HG02642 (cell line): ENCODE measurements around the gene DNPH1.
A peak's percentile ranks its signal among the peaks of the same experiment; 100 is the strongest.

Source experiments
- ATAC-seq: cut with Tn5 transposase; IDR thresholded peaks from one replicate; pipeline ENCODE4 v1.9.1; 2021; ENCODE audit warnings: mild to moderate bottlenecking; ENCODE audit not compliant: unreplicated experiment, poor library complexity

DNPH1 gene, protein sequence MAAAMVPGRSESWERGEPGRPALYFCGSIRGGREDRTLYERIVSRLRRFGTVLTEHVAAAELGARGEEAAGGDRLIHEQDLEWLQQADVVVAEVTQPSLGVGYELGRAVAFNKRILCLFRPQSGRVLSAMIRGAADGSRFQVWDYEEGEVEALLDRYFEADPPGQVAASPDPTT

DNA sequence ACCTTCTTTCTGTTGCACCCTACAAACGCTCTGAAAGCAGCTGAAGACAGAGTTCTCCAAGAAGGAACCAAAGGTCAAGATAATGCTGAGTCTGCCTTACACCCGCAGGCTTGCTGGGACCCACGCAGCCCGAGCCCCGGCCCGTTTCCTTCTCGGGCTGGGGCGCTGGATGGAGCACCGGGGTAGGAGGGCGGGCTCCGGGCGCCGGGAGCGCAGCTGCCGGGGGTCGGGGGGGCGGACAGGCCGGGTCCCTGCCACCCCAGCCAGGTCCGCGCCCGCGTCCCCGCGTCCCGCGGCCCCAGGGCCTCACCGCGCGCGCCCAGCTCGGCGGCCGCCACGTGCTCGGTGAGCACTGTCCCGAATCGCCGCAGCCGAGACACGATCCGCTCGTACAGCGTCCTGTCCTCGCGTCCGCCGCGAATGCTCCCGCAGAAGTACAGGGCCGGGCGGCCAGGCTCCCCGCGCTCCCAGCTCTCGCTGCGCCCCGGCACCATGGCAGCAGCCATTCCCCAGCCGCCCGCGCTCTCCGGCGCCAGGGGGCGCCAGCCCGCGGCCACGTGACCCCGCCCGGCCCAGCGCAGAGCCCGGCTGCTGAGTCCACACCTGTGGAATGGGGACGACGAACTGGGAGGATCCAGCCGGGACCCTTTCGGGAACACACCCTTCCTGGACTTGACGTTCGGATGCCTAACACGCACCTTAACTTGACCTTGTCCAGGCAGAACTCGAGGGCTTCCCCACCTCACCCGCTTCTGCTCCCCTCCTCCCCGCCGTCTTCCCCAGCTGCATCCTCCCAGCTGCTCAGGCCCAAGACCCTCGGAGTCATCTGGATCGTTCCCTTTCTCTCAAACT lies at the start of gene DNPH1:
Gene DNPH1, minus strand, starts transcription at position 531 of the 852 bp plus-strand sequence. Its CDS starts 25 bp downstream, at position 506.
- peak; percentile 83 for ATAC-seq

- no peak for ATAC-seq
Observed at GRCh38 chr6:43278524-43279078, 49.3 kb upstream of the DNPH1 start.

DNA sequence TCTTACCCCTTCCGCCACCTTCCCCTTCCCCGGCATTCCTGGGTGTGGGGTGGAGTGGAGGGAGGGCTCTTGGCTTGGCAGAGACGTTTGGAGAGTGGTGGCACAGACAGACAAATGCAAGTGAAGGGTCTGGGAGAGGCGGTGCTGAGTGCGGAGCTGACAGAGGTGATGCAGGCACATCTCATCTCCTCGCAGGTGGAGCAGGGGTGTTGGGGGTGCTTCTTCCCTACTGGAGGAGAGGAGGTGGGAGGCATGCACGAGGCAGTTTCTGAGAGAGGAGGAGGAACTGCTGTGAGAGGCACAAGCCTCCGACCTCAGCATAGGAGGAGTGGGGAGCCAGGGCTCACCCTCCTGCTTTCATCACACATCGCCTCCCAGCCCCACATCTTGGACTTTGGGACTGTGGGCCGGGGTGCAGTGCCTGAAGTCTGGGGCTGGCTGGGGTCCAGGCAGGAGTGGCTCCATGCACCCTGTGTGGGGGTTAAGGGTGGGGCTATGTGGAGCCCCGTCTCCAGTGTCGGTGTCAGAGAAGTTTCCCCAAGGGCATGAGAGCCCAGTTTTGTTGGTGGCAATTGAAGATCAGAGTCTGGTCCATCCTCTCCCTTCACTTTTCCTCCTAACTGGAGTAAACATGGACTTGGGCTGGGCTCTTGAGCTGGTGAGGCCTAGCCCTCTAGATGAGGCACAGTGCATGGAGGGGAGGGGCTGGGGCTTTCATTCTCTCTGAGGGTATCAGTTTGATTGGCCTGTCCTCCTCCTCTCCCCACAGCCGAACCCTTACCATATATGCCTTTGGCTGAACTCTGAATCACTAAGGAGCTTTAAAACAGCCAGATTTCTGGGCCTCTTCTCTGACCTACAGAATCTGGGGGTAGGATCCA lies 48.6 kb upstream of the DNPH1 start:
- no peak for ATAC-seq

GRCh38 chr6:43277306-43277642 lies 48.0 kb upstream of the DNPH1 start:
- no peak for ATAC-seq

DNA sequence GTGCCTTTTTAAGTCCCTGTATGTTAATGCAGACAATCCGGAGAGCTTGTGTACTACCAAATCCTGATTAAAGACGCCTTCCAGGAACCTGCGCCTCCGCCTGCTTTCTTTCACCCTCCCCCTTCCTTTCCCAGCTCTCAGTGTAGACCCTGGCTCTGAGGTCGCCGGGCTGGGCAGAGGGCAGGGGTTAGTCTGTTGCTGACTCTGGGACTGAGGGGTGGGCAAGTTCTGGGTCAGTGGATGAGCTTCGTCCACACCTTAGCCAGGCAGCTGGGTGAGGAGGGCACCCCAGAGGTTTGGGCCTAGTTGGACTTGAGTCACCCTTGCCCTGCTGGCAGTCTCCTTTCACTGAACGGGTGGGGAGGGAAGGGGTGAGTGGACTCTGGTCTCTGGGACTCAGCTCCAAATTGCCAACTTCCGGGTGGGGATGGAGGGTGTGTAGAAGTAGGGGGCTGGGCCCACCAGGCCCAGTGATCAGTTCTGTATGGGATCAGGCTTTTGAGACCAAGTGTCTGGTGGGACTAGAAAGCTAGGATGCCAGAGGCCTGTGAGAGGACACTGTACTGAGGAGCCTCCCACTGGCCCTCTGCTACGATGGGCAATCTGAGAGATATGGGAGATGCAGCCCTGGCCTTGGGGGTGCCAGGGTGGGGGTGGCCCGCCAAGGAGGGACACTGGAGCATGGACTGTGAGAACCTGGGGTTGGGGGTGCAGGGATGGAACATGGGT lies 47.5 kb upstream of the DNPH1 start:
- ATAC-seq, result no peak

GRCh38 chr6:43275801-43276576 lies 46.7 kb upstream of the DNPH1 start:
- no peak for ATAC-seq

DNA sequence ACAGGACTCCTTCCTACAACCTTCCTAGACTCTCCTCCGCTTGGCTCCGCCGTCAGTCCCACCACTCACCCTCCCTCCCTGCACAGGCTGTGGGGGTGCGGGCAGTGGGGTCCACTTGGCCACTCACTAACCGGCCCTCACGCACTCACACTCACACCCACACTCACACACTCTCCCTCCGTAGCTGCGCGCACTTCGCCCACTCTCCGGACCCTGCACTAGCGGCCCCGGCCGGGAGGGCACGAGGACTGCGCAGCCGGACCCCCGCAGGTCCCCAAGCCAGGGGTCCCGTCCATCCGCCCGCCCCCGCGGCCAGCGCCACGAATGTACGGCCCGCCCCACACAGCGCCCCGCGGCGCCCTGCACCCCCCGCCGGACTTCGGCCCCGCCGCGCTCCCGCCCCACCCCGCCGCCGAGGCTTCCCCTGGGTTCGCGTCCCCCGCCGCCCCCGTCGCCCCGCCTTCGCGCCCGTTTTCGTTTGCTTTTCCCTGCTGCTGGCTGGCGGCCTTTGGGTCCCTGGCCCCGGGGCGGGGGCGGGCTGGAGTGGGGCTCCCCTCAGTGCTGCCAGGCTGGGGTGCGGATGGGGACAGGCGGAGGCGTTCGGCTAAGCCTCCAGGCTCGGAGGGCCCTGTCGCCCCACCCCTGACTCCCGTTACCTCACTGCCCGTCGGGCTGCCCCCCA lies 45.8 kb upstream of the DNPH1 start:
- no peak for ATAC-seq

- no peak for ATAC-seq
Observed at GRCh38 chr6:43274127-43274915, 45.0 kb upstream of the DNPH1 start.

DNA sequence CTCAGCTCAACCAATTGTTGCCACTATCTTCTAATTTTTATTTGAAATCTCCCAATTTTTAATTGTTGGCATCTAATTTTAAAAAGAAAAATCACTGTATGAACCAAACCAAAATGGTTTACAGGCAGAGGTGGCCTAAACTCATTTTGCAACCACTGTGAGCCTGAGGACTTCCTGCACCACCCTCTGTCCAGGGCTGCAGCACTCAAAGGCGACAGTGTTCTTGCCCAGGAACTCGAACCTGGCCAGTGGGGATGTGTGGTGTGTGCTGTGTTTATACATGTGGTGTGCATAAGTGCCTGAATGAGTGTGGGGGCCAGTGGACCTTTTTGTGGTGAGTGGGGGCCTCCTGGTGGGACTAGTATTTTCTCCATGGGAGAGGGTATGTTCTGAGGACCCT lies 44.4 kb upstream of the DNPH1 start:
- ATAC-seq, result no peak

DNA sequence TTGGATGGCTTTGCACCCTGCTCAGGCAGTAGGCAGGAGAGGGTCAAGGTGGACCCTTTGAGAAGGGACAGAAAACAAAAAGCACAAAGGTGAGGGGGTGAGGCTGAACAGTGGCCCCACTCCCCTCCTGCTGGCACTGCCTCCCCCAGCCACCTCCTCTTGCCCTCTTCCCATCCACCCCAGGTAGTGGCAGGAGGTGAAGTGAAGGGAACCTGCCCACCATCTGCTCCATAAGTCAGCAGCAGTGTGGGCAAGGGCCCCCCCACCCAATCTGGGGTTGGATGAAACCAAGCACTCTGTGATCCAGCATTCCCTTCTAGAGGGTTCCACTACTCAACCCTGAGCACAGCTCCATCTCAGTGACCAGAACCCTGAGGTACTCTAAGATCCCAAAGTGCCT lies 42.7 kb upstream of the DNPH1 start:
- ATAC-seq, result no peak

GRCh38 chr6:43271103-43271815 lies 42.0 kb upstream of the DNPH1 start:
- ATAC-seq, result no peak

GRCh38 chr6:43269273-43270007 lies 40.2 kb upstream of the DNPH1 start:
- no peak for ATAC-seq

- no peak for ATAC-seq
Observed at GRCh38 chr6:43268782-43269272, 39.5 kb upstream of the DNPH1 start.

GRCh38 chr6:43268355-43268700 lies 39.0 kb upstream of the DNPH1 start:
- no peak for ATAC-seq

- ATAC-seq, result no peak
Observed at GRCh38 chr6:43267619-43268354, 38.5 kb upstream of the DNPH1 start.

DNA sequence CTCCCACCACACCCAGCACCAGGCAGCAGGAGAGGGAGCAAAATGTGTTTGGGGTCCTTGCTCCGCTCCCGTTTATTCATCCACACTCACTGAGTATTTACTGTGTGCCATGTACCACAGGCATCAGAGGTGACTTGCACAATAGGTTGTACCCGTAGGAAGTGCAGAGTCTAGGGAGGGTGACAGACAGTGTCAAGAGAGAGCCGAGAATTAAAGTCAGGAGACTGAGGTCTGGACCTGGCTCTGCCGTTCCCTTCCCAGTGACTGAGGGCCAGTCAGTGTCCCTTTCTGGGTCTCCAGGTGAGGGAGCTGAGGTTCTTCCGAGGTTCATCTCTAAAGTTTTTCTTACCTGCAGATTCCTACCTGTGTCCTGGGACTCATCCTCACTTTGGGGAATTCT lies 36.3 kb upstream of the DNPH1 start:
- ATAC-seq, result no peak
